ENCODE data around the gene PDE7B. TPM values are rescaled to one million over a fixed set of nuclear protein-coding genes. Genes with fewer than 3 reads are reported as not detected.

The PDE7B gene
- total RNA-seq, 1 experiment from 2014 or later, result not detected

GRCh38 chr6:136125585-136125984 is 274.1 kb downstream of the PDE7B start:
- POLR2A ChIA-PET, result no interaction called here
- Mint-ChIP-seq H3K27me3 (ENCODE audit: low read depth) (peaks cover 2% of the 10 kb centered on the region; the same call in 1 of the 2 replicates), H3K4me1 (no peaks in the 10 kb centered on the region), H3K4me3 (no peak overlapping the region), H3K9me3 (no peaks in the 10 kb centered on the region), H3K27ac (no peak overlapping the region), H3K36me3 (no peaks in the 10 kb centered on the region)
- TF ChIP-seq TCF7 (CRISPR knock-in tag; IDR thresholded peaks at IDR 0.05; ENCODE audit: low read depth) (no peak), KAT7 (CRISPR knock-in tag; IDR thresholded peaks at IDR 0.05; ENCODE audit: borderline replicate concordance) (no peak), TP53 (CRISPR knock-in tag; IDR thresholded peaks at IDR 0.05) (no peak), ATF2 (CRISPR knock-in tag; IDR thresholded peaks at IDR 0.05; ENCODE audit: borderline replicate concordance, low read depth) (no peak), ATF6 (CRISPR knock-in tag; IDR thresholded peaks at IDR 0.05) (no peak), PRDM15 (CRISPR knock-in tag; IDR thresholded peaks at IDR 0.05) (no peak), CREM (CRISPR knock-in tag; IDR thresholded peaks at IDR 0.05) (no peak)
- CTCF ChIA-PET, result no interaction called here
- ATAC-seq (no peak), DNase-seq (ENCODE audit: low spot score) (no peak)

- TF ChIP-seq HMGA2 (CRISPR knock-in tag; IDR thresholded peaks at IDR 0.05) (no peak), JAZF1 (CRISPR knock-in tag; IDR thresholded peaks at IDR 0.05) (no peak), NR1H2 (CRISPR knock-in tag; IDR thresholded peaks at IDR 0.05) (no peak), GABPB1 (CRISPR knock-in tag; IDR thresholded peaks at IDR 0.05) (no peak), E2F1 (CRISPR knock-in tag; IDR thresholded peaks at IDR 0.05) (no peak), FOXJ3 (CRISPR knock-in tag; IDR thresholded peaks at IDR 0.05; ENCODE audit: borderline replicate concordance) (no peak), ZNF263 (CRISPR knock-in tag; IDR thresholded peaks at IDR 0.05; ENCODE audit: low read depth) (no peak), MXD4 (CRISPR knock-in tag; IDR thresholded peaks at IDR 0.05; ENCODE audit: borderline replicate concordance) (no peak), GTF2I (CRISPR knock-in tag; conservative IDR thresholded peaks at IDR 0.05) (no peak), CTCF (IDR thresholded peaks at IDR 0.05) (no peak), STAT6 (CRISPR knock-in tag; conservative IDR thresholded peaks at IDR 0.05; ENCODE audit: low read depth) (no peak)
- Mint-ChIP-seq H3K4me3 (no peak overlapping the region), H3K27me3 (ENCODE audit: low read depth) (peaks cover 2% of the 10 kb centered on the region; the same call in 1 of the 2 replicates), H3K9me3 (no peaks in the 10 kb centered on the region), H3K27ac (no peak overlapping the region), H3K36me3 (no peaks in the 10 kb centered on the region), H3K4me1 (no peaks in the 10 kb centered on the region)
- ATAC-seq (no peak), DNase-seq (ENCODE audit: low spot score) (no peak)
- ChIA-PET CTCF (no interaction called here), POLR2A (no interaction called here)
These were observed 276.4 kb downstream of the PDE7B start for GRCh38 chr6:136127873-136128272.

Data from WTC11 (cell line).